ENCODE data around the gene OSR1.

The OSR1 gene

DNA sequence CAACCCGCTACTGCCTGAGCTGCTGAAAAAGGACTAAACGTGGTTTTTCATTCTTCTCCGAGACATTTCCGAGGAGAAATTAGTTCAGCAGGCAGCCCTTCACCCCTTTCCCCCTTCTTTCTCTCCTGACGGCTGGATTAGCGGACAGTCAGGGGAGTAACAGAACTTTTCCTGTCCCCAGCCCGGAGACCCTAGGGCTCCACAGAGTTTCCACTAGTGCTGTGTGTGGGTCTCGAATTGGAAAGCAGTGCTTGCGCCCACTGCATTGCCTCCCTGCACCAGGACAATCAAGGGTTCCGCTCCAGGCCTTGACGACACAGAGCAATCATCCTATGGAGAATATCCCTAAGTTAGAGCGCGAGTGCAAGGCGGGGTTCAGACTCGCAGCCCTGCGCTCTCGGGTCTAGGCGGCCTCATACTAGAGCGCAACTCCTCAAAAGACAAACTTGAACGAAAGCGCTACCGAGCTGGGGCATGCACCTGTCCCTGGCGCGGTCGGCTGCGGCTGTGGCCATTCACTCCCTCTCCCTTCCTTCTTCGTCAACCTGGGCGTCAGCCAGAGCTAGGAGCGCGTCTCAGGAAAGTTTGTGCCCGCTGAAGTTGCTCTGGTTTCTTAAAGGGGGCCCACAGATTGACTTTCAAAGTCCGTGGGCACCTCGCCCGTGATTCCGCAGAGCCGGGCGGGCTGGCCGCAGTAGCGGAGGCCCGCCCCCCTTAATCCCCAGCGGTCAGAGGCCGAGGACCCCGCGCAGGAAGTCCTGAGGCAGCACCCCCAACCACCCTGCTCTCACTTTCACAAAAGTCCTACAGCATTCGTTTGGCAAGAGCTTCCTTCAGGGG, 801 bp downstream of the OSR1 start:
- peaks cover 34% of the 10 kb centered on the region for H3K4me1 ChIP-seq (ENCODE audit: control insufficient read depth, insufficient read depth, low read length)
- no peaks in the 10 kb centered on the region for H3K9me3 ChIP-seq (ENCODE audit: control insufficient read depth, low read length)
- H3K27me3 ChIP-seq (replicated peaks; ENCODE audit: control insufficient read depth, insufficient read depth, low read length) = no peaks in the 10 kb centered on the region
- H3K4me3 ChIP-seq (ENCODE audit: low read length) = peak overlapping the region; percentile 94
- peak overlapping the region; percentile 95 for H3K9ac ChIP-seq (ENCODE audit: low read length)
- peak; percentile 73 for DNase-seq (ENCODE audit: low read depth)
- H3K36me3 ChIP-seq (ENCODE audit: control insufficient read depth, insufficient read depth, low read length, severe bottlenecking) = peaks cover 10% of the 10 kb centered on the region

DNA sequence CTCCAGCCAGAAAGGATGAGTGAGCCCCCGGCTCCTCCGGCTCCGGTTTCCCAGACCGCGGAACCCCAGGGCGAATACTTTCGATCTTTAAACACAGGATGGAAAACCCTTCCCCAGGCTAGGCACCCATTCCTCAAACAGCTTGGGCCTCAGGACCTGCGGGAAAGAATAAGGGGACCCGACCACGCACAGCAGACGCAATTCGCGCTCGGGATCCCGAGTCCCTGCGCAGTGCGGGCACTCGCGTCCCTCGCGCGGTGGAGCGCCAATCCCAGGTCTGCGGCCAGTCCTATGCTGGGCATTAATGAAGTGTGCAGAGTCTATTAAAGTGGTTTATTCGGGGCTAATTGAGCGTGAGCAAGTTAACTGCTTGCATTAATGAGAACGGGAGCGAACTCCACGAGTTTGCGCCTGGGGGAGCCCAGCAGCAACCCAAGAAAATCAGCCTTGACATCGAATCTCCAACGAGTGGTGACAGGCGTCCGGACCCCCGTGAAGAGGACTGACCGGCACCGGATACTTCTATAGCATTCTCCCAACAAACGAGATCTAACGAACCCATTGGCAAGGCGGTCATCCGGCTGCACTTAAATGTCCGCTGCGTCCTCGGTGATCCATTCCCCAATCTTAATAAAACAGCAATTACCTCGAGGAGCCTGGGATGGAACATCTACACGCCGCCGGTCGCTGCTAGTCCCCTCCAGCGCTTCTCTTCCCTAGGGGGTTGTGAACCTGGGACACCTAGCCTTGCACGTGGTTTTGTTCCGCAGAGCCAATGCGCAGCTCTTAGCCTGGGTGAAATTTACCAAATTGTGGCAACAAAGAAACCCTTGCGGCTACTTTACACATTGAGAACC, 1.6 kb downstream of the OSR1 start:
- Histone ChIP-seq H3K36me3 (ENCODE audit: control insufficient read depth, insufficient read depth, low read length, severe bottlenecking) (peaks cover 18% of the 10 kb centered on the region), H3K4me3 (ENCODE audit: low read length) (peak overlapping the region; percentile 94), H3K9ac (ENCODE audit: low read length) (peak overlapping the region; percentile 95), H3K4me1 (ENCODE audit: control insufficient read depth, insufficient read depth, low read length) (peaks cover 39% of the 10 kb centered on the region), H3K27me3 (replicated peaks; ENCODE audit: control insufficient read depth, insufficient read depth, low read length) (no peaks in the 10 kb centered on the region), H3K9me3 (ENCODE audit: control insufficient read depth, low read length) (no peaks in the 10 kb centered on the region)
- DNase-seq (ENCODE audit: low read depth) = peak; percentile 58

GRCh38 chr2:19355931-19356544, 2.4 kb downstream of the OSR1 start:
- no peaks in the 10 kb centered on the region for H3K27me3 ChIP-seq (replicated peaks; ENCODE audit: control insufficient read depth, insufficient read depth, low read length)
- peak overlapping the region; percentile 94 for H3K4me3 ChIP-seq (ENCODE audit: low read length)

GRCh38 chr2:19355416-19355821, 3.0 kb downstream of the OSR1 start:
- Histone ChIP-seq H3K27me3 (replicated peaks; ENCODE audit: control insufficient read depth, insufficient read depth, low read length) (no peaks in the 10 kb centered on the region), H3K4me1 (ENCODE audit: control insufficient read depth, insufficient read depth, low read length) (peaks cover 35% of the 10 kb centered on the region), H3K36me3 (ENCODE audit: control insufficient read depth, insufficient read depth, low read length, severe bottlenecking) (peaks cover 28% of the 10 kb centered on the region), H3K9me3 (ENCODE audit: control insufficient read depth, low read length) (no peaks in the 10 kb centered on the region), H3K9ac (ENCODE audit: low read length) (peak overlapping the region; percentile 95), H3K4me3 (ENCODE audit: low read length) (peak overlapping the region; percentile 94)
- peak; percentile 82 for DNase-seq (ENCODE audit: low read depth)

More at GRCh38 chr2:19355931-19356544, 2.4 kb downstream of the OSR1 start:
- Histone ChIP-seq H3K4me1 (ENCODE audit: control insufficient read depth, insufficient read depth, low read length) (peaks cover 36% of the 10 kb centered on the region), H3K9ac (ENCODE audit: low read length) (peak overlapping the region; percentile 95), H3K36me3 (ENCODE audit: control insufficient read depth, insufficient read depth, low read length, severe bottlenecking) (peaks cover 21% of the 10 kb centered on the region), H3K9me3 (ENCODE audit: control insufficient read depth, low read length) (no peaks in the 10 kb centered on the region)
- DNase-seq (ENCODE audit: low read depth) = peak; percentile 58

DNA sequence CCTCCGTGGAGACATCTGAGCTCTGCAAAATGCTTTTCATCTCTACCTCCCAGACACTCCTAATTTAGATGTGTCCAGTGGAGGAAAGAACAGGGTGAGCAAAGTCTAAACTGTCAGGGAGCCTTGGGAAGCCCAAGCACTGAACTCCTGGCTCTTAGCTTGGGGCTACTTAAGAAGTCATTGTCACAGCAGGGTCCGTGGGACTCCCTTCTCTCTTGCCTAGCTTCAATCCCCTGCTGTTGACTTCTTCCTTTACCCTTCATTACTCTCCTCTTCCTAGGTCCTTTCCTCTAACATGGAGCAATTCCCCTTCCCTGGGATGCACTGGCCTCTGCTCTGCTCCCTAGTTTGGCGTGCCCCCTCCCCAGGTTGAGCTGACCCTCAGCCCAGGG, 3.4 kb downstream of the OSR1 start:
- Histone ChIP-seq H3K4me3 (ENCODE audit: low read length) (peak overlapping the region; percentile 94), H3K27me3 (replicated peaks; ENCODE audit: control insufficient read depth, insufficient read depth, low read length) (no peaks in the 10 kb centered on the region), H3K9me3 (ENCODE audit: control insufficient read depth, low read length) (no peaks in the 10 kb centered on the region), H3K36me3 (ENCODE audit: control insufficient read depth, insufficient read depth, low read length, severe bottlenecking) (peaks cover 28% of the 10 kb centered on the region), H3K4me1 (ENCODE audit: control insufficient read depth, insufficient read depth, low read length) (peaks cover 35% of the 10 kb centered on the region), H3K9ac (ENCODE audit: low read length) (peak overlapping the region; percentile 95)
- DNase-seq (ENCODE audit: low read depth) = peak; percentile 38

GRCh38 chr2:19353721-19354050, 4.7 kb downstream of the OSR1 start:
- no peaks in the 10 kb centered on the region for H3K9me3 ChIP-seq (ENCODE audit: control insufficient read depth, low read length)
- H3K4me3 ChIP-seq (ENCODE audit: low read length) = peak overlapping the region; percentile 94
- no peak overlapping the region for H3K9ac ChIP-seq (ENCODE audit: low read length)
- H3K4me1 ChIP-seq (ENCODE audit: control insufficient read depth, insufficient read depth, low read length) = peaks cover 24% of the 10 kb centered on the region
- DNase-seq (ENCODE audit: low read depth) = no peak
- H3K36me3 ChIP-seq (ENCODE audit: control insufficient read depth, insufficient read depth, low read length, severe bottlenecking) = peaks cover 32% of the 10 kb centered on the region
- H3K27me3 ChIP-seq (replicated peaks; ENCODE audit: control insufficient read depth, insufficient read depth, low read length) = no peaks in the 10 kb centered on the region

DNA sequence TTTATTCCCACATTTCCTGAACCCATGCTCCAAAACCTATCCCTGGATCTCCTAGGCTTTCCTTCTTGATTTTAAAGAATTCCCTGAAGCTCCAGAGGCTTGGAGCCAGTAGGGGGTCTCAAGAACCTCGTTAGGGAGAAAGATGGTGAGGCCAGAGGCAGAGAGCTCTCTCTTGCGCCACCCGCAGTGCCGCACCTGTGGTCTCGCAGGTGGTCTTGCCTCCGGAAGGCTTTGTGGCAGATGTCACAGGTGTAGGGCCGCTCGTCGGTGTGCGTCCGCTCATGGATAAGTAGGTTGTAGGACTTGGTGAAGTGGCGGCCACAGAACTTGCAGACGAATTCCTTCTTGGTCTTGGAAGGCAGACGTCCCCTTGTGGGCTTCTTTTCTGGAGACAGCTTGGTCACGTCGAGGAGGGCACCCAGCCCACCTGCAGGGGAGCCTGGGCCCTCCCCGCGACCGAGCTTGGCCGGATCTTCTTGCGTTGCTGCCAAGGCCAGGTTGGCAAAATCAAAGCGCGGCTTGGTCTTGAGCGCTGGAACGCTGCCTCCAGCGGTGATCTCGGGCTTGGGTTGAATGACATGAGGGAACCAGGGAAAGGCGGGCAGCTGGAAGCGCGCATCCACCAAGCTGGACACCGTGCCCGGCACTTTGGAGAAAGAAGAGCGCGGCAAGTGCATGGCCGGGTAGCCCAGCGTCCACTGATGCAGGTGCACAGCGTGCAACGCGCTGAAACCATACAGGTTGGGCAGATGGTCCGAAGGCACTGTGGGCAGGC, 5.3 kb downstream of the OSR1 start:
- peaks cover 32% of the 10 kb centered on the region for H3K36me3 ChIP-seq (ENCODE audit: control insufficient read depth, insufficient read depth, low read length, severe bottlenecking)
- no peaks in the 10 kb centered on the region for H3K9me3 ChIP-seq (ENCODE audit: control insufficient read depth, low read length)
- no peak for DNase-seq (ENCODE audit: low read depth)
- no peak overlapping the region for H3K9ac ChIP-seq (ENCODE audit: low read length)
- H3K4me1 ChIP-seq (ENCODE audit: control insufficient read depth, insufficient read depth, low read length) = peaks cover 23% of the 10 kb centered on the region
- no peaks in the 10 kb centered on the region for H3K27me3 ChIP-seq (replicated peaks; ENCODE audit: control insufficient read depth, insufficient read depth, low read length)
- no peak overlapping the region for H3K4me3 ChIP-seq (ENCODE audit: low read length)

DNA sequence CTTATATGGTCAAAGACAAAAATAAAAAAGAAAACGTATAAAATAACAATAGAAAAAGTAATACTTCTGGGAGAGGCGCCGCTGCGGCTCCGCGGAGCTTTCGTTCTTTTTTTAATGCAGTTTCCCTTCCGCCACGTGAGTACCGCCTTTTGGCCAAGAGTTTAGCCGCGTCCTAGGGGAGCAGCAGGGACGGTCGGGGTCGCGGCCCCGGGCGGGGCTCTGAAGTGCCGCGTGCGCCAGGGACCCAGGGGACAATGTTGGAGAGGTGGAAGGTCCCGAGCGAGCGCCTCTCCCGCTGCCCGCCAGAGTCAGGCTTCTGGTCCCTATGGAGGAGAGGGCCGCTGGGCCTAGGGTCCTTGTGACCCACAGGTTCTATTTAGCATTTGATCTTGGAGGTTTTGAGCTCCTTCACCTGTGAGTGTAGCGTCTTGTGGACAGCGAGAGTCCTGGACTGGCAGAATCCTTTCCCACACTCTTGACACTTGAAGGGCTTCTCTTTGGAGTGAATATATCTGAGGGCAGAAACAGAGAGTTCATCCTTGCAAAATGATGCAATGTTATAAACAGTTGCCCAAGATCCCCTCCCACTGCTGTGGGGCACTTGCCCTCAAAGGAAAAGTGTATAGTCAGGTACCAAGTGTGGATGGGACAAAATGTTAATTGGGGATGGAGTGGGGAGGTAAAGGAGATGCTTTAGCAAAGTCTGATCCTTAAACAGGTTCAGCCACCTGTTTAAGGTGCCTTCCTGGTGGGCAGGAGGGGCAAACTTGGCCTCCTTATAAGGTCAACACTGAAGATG, 6.3 kb downstream of the OSR1 start:
- Histone ChIP-seq H3K9ac (ENCODE audit: low read length) (peak overlapping the region; percentile 9), H3K27me3 (replicated peaks; ENCODE audit: control insufficient read depth, insufficient read depth, low read length) (no peaks in the 10 kb centered on the region)
- DNase-seq (ENCODE audit: low read depth) = peak; percentile 60

GRCh38 chr2:19351499-19351898, 6.9 kb downstream of the OSR1 start:
- Histone ChIP-seq H3K4me3 (ENCODE audit: low read length) (no peak overlapping the region), H3K36me3 (ENCODE audit: control insufficient read depth, insufficient read depth, low read length, severe bottlenecking) (peaks cover 32% of the 10 kb centered on the region), H3K4me1 (ENCODE audit: control insufficient read depth, insufficient read depth, low read length) (peaks cover 28% of the 10 kb centered on the region), H3K9me3 (ENCODE audit: control insufficient read depth, low read length) (no peaks in the 10 kb centered on the region), H3K9ac (ENCODE audit: low read length) (no peak overlapping the region), H3K27me3 (replicated peaks; ENCODE audit: control insufficient read depth, insufficient read depth, low read length) (no peaks in the 10 kb centered on the region)
- no peak for DNase-seq (ENCODE audit: low read depth)

More for the DNA sequence above, 6.3 kb downstream of the OSR1 start:
- H3K36me3 ChIP-seq (ENCODE audit: control insufficient read depth, insufficient read depth, low read length, severe bottlenecking) = peaks cover 32% of the 10 kb centered on the region
- H3K9me3 ChIP-seq (ENCODE audit: control insufficient read depth, low read length) = no peaks in the 10 kb centered on the region
- peaks cover 22% of the 10 kb centered on the region for H3K4me1 ChIP-seq (ENCODE audit: control insufficient read depth, insufficient read depth, low read length)
- no peak overlapping the region for H3K4me3 ChIP-seq (ENCODE audit: low read length)

DNA sequence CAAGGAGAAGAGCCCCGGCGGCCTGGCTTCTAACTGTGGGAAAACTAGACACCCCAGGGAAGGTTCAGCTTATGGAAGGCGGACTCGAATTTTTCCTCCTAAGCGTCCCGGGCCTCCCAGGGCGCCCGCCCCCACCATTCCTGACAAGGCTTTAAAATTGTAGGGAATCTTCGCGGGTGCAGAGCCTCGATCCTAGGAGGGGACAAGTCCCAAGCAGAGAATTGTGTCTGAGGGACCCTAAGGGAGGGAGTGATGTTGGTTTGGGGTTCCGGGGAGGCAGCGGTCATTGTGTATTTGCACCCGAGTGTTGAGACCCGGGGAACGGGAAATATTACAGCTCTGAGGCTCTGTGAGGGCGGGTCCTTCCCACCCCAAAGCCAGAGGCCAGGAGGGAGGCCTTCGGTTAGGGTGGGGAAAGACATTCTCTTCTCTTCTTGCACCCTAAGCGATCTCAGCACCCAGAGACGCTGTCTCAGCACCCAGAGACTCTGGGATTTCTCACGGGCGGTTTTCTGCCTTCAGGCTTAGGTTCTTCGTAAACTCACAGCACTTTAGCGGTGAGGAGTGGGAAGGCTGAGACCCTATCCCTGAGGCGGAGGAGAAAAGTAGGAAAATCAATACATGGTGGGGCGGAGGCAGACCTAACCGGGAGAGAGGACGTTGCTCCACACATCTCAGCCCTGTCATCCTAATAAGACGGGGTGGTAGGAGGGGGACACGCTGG, 7.6 kb downstream of the OSR1 start:
- Histone ChIP-seq H3K4me1 (ENCODE audit: control insufficient read depth, insufficient read depth, low read length) (peaks cover 28% of the 10 kb centered on the region), H3K4me3 (ENCODE audit: low read length) (no peak overlapping the region), H3K36me3 (ENCODE audit: control insufficient read depth, insufficient read depth, low read length, severe bottlenecking) (peaks cover 32% of the 10 kb centered on the region), H3K27me3 (replicated peaks; ENCODE audit: control insufficient read depth, insufficient read depth, low read length) (no peaks in the 10 kb centered on the region), H3K9ac (ENCODE audit: low read length) (no peak overlapping the region), H3K9me3 (ENCODE audit: control insufficient read depth, low read length) (no peaks in the 10 kb centered on the region)
- DNase-seq (ENCODE audit: low read depth) = no peak

Data from adipocyte (in vitro differentiated cells).